Measurements from ENCODE around the gene CDK3.

DNA sequence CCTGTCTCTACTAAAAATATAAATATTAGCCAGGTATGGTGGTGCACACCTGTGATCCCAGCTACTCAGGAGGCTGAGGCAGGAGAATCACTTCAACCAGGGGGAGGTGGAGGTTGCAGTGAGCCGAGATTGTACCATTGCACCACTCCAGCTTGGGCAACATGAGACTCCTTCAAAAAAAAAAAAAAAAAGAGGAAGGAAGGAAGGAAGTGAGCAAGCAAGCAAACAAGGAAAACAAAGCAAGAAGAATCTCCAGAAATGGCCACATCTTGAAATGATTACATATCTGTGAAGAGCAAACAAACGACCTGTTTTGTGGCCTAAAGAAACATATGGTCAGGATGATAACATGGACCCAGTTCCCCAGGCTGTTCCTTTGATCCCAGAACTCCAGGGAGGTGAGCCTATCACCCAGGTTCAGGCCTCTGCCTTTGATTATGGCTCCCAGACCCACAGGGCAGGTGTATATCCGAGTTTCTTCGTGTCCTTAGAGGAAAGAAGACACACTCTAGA is 30.6 kb upstream of the CDK3 start:
- TF ChIP-seq, protein P1, sequence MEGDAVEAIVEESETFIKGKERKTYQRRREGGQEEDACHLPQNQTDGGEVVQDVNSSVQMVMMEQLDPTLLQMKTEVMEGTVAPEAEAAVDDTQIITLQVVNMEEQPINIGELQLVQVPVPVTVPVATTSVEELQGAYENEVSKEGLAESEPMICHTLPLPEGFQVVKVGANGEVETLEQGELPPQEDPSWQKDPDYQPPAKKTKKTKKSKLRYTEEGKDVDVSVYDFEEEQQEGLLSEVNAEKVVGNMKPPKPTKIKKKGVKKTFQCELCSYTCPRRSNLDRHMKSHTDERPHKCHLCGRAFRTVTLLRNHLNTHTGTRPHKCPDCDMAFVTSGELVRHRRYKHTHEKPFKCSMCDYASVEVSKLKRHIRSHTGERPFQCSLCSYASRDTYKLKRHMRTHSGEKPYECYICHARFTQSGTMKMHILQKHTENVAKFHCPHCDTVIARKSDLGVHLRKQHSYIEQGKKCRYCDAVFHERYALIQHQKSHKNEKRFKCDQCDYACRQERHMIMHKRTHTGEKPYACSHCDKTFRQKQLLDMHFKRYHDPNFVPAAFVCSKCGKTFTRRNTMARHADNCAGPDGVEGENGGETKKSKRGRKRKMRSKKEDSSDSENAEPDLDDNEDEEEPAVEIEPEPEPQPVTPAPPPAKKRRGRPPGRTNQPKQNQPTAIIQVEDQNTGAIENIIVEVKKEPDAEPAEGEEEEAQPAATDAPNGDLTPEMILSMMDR (IDR thresholded peaks at IDR 0.05; ENCODE audit: low read depth, low read length): no peak
- TF ChIP-seq POLR2A (IDR thresholded peaks at IDR 0.05; ENCODE audit: extremely low read depth, insufficient read length): no peak

Data from NB4 (cell line).